Stimulated activated CD4-positive, alpha-beta T cell treated with anti-CD3 and anti-CD28 coated beads, Interleukin-15, amount 100 ng/mL, for 1 hour (primary cell): ENCODE data around the gene RADIL.

Experiments
- DNase-seq, 2 donors: peaks; one replicate each; pipeline ENCODE4 v3.0.0-alpha.2; 2020; ENCODE audit warnings: low read depth in 1 of 2, low spot score in 1 of 2

RADIL gene

GRCh38 chr7:4882169-4883032, 1.1 kb downstream of the RADIL start:
- DNase-seq, result no peak

DNA sequence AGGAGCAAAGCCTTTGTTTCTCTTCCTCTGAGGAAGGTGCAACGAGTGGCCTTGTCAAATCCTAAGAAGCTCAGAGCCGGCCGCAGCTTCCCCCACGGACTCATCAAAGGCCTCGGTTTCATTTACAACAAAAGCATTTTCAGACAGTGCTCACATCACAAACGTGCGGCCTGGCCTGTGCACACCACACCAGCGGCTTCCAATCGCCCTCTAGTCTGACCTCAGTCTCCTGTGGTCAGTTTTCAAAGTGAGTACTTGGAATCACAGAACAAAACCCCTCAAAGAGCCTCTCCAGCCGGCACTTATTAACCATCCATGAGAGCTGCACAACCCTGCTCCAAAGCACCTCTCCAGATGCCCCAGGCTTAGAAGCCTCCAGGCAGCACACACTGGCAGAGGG, 3.3 kb downstream of the RADIL start:
- no peak for DNase-seq

GRCh38 chr7:4879396-4880081, 4.0 kb downstream of the RADIL start:
- DNase-seq, result no peak

DNA sequence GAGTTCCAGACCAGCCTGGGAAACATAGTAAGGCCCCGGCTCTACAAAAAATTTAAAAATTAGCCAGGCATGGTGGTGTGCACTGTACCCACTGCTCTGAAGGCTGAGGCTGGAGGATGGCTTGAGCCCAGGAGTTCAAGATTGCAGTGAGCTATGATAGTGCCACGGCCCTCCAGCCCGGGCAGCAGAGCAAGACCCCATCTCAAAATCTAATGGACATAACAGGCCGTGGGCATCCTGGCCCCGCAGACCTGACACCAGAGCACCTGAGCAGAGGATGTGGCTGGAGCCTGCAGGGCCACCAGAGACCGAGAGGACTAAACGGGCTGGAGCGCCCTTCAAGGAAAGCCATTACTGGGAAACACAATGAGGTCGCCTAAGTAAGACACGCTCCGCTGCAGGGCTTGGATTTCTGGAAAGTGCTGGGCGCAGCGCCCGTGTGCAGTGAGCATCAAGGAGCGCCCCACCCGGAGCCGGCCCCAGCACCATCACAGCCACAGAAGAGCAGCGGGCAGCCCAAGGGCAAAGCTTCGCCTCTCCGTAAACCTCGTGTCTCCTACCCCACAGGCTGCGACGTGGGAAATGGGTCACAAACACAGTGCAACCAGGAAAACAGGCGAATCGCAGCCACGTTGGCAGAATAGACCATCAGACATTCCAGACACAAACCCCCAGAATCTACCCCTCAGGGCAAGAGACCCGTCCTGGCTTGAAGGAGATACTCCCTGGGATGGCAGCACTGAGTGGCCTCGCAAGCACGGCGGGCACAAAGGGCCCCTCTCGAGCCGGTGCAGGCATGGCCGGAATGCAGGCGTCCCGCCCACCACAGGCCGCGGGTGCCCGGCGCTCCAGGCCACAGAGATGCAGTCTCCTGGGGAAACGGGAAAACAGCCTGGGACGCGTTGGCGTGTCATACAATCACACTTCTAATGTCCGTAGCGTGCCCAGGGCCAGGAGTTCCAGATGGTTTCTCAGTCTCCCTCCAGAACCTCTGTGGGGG, 4.9 kb downstream of the RADIL start:
- no peak for DNase-seq

DNA sequence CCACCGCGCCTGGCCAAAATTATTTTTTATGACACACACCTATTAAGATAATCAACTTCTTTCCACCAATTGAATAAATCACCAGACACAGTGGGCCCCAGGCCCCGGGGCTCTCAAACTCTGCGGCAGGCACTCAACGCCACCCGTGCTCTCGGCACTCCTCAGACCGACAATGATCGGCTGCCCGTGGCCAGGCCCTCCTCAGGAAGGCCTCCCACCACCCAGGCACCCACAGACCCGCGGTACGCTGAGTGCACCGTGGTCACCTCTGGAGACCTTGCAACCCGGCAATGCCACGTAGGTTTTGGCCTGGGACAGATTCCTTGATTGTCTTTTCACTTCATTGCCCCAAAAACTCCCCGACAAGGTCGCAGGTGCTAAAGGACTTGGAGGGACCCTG, 6.9 kb downstream of the RADIL start:
- DNase-seq, result no peak

- no peak for DNase-seq
Observed at GRCh38 chr7:4875391-4875790, 8.1 kb downstream of the RADIL start.

GRCh38 chr7:4873071-4873944, 10.2 kb downstream of the RADIL start:
- DNase-seq, result no peak

DNA sequence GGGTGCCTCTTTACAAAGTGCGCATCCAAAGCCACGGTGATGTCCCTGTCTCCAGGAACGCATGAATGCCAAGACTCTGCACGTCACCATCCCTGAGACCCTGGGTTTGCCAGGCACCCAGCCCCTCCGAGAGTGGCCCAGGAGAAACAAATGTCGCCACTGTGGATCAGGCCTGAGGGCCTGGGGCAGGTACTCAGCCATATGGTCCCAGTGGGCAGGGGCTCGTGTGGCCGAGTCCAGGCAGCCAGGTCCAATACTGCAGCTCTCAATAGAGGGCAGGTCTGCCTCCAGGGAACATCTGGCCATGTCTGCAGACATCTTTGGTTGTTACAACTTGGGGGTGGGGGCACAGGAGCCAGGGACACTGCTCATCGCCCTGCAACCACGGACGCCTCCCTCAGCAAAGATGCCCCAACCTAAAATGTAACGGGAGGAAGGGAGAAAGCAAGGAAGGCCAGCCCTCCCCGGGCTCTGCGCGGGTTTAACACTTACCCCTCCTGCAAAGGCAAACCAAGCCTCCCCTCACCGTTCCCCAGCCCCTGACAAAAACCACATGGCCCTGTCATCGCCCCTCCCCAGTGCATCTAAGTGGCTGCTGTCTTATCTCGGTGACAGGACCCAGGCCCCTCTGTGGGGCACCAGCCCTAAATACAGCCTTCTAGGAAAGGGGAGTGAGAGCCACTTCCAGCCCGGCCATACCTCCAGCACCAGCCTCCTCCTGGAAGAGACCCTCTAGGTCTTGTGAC, 11.4 kb downstream of the RADIL start:
- no peak for DNase-seq

DNA sequence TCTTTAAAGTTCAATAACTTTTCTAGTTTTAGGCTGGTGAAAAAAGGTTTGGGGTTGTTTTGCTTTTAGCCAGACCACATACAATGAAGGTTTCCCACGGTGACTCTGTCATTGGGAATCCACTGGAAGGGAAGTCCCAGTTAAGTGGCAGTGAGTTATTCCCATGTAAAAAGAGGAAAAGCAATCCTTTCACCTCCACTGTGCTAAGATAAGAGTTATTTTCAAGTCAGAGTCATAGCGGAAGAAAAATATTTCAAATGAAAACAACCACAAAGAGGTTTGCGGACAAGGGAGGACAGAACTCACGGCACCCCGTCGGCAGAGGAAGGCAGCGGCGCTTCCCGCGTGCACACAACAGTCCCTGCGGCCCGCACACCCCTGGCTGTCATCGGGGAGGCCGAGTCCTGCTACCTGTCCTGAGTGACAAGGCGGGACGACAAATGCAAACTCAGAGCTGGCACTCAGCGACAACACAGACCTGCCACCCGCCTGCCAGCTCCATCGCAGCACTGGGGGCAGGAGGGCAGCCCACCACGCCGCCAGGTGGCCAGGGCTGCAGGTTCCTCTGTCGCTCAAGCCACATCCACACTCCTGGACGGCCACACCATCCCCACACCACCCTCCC, 12.3 kb downstream of the RADIL start:
- DNase-seq, result no peak

- DNase-seq, result no peak
Observed at GRCh38 chr7:4868493-4868892, 15.0 kb downstream of the RADIL start.

DNA sequence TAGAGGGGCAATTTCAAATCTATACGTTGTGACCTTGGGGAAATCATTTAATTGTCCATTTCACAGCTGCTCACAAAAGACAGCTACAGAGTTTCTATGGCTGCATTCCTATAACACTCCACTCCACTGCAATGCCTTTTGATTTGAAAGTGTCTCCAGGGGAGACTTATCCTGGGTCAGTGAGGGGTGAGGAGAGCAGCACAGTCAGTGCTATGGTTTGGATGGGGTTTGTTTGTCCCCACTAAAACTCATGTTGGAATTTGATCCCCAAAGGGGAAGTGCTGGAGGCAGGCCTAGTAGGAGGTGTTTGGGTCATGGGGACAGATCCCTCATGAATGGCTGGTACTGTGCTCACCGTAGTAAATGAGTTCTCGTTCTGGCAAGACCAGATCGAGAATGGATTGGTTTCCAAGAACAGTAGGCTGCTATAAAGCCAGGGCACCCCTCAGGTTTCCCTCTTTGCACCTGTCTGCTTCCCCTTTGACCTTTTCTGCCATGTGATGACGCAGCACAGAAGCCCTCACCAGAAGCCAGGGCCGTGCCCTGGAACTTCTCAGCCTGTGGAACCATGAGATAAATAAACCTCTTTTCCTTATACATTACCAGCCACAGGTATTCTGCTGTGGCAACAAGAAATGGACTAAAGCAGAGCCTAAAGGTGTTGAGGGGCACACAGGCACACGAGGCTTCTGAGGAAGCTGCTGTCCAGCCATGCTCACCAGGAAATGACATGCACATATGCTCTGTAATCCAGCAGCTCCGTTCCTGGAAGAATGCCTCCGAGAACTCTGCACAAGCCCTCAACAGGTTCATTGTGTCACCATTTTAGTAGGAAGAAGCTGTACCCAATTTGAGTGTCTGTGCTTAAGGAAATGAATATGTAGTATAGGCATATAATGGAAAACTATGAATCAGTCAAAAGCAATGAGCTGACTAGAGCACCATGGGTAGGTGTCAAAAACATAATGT, 16.7 kb downstream of the RADIL start:
- DNase-seq, result no peak

DNA sequence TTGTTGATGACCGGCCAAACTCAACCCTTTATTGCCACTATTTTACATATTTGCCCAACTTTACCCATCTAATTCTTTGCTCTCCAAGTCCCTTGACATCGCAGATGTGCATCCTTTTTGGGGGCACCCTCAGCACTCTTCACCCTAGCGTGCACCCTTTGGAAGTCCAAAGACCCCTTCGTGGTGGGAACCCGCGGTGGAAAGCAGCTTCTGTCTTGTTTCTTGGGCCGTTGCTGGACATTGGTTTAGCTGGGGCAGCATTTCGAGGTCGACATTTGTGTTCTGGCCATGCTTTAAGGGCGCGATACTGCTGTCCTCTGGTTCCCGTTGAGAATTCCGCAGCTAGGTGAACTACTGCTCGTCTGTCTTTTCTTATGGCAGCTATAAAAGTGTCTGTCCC, 21.4 kb downstream of the RADIL start:
- DNase-seq, result no peak

DNA sequence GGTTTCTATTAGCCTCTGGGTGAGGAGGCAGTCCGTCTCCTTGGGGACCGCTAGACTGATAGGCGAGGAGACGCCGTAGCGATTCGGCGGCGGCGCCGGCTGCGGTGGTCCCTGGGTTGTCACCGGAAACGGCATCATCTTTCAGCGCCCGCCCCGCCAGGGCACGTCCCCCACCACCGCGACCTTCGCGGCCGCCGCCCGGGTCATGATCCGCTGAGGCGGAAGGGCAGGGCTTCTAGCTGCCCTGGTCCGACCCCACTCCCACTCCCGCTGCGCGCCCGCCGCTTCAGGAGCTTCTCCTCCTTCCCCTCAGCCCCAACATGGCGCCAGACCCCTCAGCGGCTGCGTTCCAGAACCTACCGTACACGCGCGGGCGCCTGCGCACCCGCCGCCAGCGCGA, 21.8 kb downstream of the RADIL start, which contains the start of gene PAPOLB:
PAPOLB (minus strand) TSS at position 358 of the 400 bp plus-strand sequence; CDS start at position 138, 220 bp downstream.
- no peak for DNase-seq

- no peak for DNase-seq
Observed at GRCh38 chr7:4861227-4861626, 22.3 kb downstream of the RADIL start.

DNA sequence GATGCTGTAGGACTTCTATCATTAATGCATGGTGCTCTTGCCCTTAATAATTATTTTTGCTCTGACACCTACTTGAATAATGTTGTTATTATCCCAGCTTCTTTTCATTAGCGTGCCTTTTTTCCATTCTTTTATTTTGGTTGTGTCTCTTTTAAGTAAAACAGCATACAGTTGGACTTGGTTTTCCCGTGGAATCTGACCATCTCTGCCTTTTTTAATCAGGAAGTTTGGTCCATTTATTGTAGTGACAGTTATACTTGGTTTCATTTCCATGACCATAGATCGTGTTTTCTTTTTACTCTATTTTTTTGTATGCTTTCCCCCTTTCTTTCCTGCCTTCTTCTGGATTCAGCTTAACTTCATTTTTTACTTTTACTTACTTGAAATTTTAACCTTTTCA, 26.3 kb downstream of the RADIL start:
- no peak for DNase-seq

- DNase-seq, result no peak
Observed at GRCh38 chr7:4856336-4857057, 27.0 kb downstream of the RADIL start.

GRCh38 chr7:4854916-4855315, 28.6 kb downstream of the RADIL start:
- DNase-seq, result no peak
